ENCODE data around the gene TRANK1.
"Not testable (repeated sequence)": the region's sequence is repeated elsewhere in the genome, so short reads cannot be mapped to it uniquely, and the experiment has no call there.

The TRANK1 gene

GRCh38 chr3:36919439-36920160, 25.3 kb downstream of the TRANK1 start:
- no peak for DNase-seq (ENCODE audit: low read depth)

GRCh38 chr3:36918050-36918449, 26.8 kb downstream of the TRANK1 start:
- DNase-seq (ENCODE audit: low read depth): no peak

- DNase-seq (ENCODE audit: low read depth): peak; percentile 22
Observed at GRCh38 chr3:36911990-36912804, 32.7 kb downstream of the TRANK1 start.

- DNase-seq (ENCODE audit: low read depth): no peak
Observed at GRCh38 chr3:36909666-36910065, 35.2 kb downstream of the TRANK1 start.

- DNase-seq (ENCODE audit: low read depth): no peak
Observed at GRCh38 chr3:36909181-36909580, 35.7 kb downstream of the TRANK1 start.

DNA sequence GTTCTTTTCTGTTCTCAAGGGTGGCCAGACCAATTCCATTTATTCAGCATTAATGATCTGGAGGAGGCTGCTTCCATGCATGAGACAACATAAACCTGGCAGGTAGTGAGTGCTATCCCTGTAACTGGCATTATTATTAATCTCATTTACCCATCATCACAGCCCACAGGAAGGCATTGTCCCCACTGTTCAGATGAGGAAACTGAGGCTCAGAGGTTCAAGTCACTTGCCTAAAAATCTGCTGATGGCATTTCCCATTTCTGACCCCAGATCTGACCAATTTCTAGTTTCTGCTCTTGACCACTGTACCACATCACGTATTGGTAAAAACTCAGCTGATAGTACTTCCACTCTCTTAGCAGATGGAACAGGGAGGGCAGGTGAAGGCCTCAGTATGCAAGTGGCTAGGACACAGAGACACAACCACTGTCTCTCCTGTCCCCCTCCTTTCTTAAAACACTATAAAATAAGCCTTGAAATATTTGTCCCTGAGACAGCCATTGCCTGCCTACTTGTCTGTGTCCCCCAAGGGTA, 36.1 kb downstream of the TRANK1 start:
- DNase-seq (ENCODE audit: low read depth): no peak

GRCh38 chr3:36907911-36908646, 36.8 kb downstream of the TRANK1 start:
- DNase-seq (ENCODE audit: low read depth): peak; percentile 55

DNA sequence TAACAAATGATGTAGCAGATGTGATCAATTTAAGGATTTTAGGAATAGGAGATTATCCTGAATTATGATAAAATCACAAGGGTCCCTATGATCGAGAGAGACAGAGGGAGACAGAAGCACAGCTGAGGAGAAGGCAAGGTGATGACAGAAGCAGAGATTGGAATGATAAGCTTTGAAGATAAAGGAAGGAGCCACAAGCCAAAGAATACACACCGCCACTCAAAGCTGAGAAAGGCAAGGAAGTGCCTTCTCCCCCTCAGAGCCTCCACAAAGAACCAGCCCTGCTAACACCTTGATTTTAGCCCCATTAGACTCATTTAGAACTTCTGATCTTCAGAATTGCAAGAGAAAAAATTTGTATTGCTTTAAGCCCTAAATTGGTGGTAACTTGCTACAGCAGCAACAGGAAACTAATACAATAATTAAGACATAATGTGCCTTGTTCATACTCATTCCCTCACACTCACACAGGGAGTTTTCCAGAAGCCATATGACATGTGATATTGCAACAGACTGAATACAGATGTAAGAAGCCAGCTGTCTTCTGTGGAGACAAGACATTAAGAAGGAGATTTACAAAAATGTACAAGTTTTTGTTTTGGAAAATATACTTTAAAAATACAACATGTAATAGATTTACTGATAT, 38.2 kb downstream of the TRANK1 start:
- no peak for DNase-seq (ENCODE audit: low read depth)

DNA sequence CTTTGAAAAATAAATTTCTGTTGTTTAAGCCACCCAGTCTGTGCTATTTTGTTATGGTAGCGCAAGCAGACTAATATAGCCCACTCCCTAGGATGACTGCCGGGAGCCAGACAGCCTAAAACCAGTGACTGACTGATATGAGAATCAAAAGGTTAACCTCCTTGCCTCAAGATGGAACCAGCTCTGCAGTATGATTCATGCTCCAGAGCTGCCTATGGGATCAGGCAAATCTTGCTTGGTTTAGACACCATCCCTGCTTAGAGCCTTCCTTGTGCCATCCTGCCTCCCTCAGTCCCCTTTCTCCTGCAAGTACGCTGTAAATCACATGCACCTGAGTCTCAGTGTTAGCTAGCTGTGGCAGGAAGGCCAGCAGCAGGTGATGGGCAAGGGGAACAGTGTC, 39.3 kb downstream of the TRANK1 start:
- DNase-seq (ENCODE audit: low read depth): no peak

- DNase-seq (ENCODE audit: low read depth): no peak
Observed at GRCh38 chr3:36904641-36905040, 40.2 kb downstream of the TRANK1 start.

GRCh38 chr3:36904065-36904464, 40.8 kb downstream of the TRANK1 start:
- not testable (repeated sequence) for DNase-seq (ENCODE audit: low read depth)

- no peak for DNase-seq (ENCODE audit: low read depth)
Observed at GRCh38 chr3:36903119-36903882, 41.6 kb downstream of the TRANK1 start.

GRCh38 chr3:36901588-36901987, 43.3 kb downstream of the TRANK1 start:
- DNase-seq (ENCODE audit: low read depth): no peak

DNA sequence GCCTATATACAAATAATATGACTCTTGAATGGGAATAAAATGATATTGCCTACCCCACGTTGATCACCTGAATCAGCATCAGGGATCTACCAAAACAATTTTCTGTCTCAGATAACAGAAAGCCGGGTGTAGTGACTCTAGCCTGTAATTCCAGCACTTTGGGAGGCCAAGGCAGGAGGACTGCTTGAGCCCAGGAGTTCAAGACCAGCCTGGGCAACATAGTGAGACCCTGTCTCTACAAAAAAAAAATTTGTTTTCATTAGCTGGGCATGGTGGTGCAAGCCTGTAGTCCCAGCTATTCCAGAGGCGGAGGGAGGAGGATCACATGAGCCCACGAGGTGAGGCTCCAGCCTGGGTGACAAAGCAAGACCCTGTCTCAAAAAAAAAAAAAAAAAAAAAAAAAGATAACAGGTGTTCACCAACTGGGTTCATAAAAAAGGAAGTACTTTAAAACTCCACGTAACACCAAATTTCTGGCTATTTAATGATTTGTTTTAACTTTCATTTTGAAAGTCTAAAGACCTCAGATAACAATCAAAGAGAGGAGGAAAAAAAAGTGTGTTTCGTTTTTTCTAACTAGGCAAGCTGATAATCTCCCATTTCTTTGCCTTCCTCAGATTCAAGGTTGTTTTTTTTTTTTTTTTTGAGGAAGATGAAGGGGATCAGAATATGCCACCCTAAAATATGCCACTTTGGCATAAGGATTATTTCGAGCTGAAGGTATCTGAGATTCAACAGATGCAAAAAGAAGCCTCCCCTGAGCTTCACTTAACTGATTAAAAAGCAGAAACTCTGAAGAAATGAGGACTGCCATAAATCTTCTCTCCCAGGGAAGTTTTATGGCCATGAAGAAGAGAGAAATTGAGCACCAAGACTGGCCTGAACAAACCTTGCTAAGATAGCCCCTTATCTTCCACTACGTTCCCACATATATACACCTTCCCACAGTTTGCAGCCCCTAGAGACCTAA, 44.1 kb downstream of the TRANK1 start:
- DNase-seq (ENCODE audit: low read depth): no peak

- DNase-seq (ENCODE audit: low read depth): no peak
Observed at GRCh38 chr3:36895496-36896409, 49.1 kb downstream of the TRANK1 start.

GRCh38 chr3:36894914-36895313, 49.9 kb downstream of the TRANK1 start:
- DNase-seq (ENCODE audit: low read depth): no peak

GRCh38 chr3:36893826-36894225, 51.0 kb downstream of the TRANK1 start:
- no peak for DNase-seq (ENCODE audit: low read depth)

DNA sequence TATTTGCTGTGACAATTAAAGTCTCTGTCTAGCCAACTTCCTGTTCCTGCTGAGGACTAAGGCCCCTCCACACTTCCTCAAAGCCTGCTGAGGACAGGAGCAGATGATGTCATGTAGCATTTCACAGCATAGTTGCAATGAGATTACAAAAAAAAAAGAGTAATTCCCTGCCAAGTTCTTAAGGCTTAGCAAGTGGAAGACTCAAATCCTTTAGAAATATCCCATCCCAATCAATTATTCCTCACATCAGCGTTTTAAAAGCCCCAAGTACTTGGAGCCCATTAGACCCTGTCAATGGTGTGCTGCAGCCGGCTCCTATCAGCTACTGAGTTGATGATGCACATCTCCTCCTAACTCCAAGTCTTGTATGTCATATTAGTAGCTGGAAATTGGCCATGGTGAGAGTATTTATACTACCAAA, 51.7 kb downstream of the TRANK1 start:
- peak; percentile 14 for DNase-seq (ENCODE audit: low read depth)

Data from activated gamma-delta T cell treated with anti-CD3 and anti-CD28 coated beads, Interleukin-2, amount 50 U/mL, for 16 hours (primary cell).